ENCODE data around the gene MYO3B.

Gene MYO3B

DNA sequence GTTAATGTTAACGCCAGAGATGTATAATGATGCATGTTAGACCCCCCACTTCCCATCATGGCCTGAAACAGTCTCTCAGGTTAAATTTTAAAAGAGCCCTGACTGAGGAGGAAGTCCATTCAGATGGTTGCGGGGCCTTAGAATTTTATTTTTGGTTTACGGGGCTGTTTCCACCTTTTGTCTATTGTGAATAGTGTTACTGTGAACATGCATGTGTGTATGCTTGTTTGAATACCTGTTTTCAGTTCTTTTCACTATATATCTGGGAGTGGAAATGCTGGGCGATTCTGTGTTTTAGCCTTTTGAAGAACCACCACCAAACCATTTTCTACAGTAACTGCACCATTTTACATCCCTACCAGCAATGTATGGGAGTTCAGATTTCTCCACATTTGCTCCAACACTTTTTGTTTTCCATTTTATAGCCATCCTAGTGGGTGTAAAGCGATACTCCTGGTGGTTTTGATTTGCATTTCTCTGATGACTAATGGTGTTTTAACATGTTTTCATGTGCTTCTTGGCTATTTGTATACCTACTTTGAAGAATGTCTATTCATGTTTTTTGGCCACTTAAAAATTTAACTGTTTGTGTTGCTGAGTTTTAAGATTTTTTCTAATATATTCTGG is 133.0 kb downstream of the MYO3B start:
- no peak for DNase-seq

DNA sequence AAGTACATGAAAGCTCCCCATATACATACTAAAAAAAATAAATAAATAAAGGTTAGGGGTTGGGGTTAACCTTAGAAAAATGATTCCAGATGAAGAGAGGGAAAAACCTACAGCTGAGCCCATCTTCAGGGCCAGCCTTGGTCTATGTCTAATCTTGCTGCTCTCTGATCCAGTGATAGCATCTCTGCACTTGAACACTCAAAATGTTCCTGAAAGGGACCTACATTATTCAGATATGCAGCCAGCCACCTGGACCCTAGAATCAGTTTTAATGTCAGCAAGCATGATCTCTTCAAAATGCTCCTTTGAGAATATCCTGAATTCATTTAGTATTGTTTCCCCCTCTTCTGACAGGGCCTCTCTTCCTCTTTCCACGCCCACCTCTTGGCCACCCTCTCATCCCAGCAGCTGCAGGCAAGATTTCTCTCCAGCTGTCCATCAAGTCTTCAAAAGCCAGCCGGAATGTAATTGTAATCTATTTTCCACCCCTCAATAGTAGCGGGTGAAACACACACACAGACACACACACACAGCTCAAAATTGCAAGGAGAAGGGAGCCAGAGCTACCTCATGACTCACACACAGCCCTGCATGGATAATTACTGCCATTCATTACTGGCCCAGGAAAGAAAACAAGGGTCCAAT is 135.5 kb downstream of the MYO3B start:
- DNase-seq = no peak

DNA sequence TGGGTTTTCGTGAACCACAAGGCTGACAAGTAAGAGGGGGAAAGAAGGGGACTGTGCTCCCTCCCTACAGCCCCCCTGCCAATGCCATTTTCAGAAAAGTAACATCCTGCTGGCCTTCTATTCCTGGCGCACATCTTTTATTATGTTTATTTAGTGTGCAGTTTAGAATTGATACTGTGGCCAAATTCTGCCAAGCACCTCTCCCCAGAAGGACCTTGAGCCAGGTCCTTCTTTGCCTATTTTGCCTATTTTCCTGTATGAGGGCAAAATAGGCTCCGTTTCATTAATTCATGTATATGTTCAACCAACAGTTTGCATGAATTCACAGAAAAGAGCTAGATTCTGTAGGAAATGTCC is 136.0 kb downstream of the MYO3B start:
- DNase-seq = no peak

DNA sequence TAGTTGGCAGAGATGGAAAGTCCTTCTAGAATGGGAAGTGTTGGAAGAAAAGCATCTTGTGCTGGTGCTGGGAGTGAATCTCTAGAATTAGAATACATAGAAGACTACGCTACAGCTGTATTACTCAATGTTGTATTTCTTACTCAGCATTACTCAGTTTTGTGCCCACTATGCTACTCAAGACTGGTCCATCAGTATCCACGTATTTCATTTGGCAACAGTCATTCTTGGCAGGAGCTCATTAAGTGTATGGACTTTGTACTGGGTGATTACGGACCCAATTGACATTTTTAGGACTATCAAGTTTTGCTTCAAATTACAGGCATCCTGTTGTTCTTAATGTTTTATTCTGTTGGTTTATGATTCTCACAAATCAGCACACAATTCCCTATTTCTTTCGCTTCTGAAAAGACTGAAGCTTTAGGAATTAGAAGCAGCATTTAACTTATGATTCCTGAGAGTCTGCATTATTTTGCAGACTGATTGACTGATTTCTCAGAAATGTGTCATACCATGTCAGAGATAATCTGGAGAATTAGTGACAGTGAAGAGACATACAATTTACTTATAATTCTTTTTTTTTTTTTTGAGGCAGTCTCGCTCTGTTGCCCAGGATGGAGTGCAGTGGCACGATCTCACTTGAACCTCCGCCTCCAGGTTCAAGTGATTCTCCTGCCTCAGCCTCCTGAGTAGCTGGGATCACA is 136.9 kb downstream of the MYO3B start:
- DNase-seq = no peak

DNA sequence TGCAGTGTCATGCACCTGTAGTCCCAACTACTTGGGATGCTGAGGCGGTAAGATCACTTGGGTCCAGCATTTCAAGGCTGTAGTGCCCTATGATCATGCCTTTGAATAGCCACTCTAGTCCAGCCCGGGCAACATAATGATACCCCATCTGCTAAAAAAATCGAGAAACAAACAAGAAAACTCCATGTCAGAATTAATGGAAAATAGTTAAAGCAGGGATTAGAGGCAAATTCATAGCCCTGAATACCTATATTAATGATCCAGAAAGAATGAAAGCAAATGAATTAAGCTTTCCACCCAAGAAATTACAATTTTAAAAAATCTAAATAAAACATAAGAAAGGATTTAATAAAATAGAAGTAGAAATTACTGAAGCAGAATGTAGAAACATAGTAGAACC is 143.0 kb downstream of the MYO3B start:
- DNase-seq = no peak

DNA sequence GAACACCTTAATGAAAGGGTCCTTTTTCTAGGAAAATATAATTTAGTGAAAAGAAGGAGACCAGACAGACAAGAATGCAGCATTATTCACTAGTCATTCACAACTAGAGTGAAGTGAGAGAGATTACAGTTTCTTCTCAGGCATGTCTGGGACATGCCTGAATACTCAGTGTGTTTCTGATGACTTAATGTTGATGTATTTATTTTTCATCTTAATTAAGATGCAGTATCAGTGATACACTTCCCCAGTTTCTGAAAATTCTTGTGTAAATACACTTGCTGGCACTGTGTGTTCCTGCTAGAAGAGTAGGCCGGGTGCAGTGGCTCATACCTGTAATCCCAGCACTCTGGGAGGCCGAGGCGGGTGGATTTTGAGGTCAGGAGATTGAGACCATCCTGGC is 143.6 kb downstream of the MYO3B start:
- DNase-seq = no peak

DNA sequence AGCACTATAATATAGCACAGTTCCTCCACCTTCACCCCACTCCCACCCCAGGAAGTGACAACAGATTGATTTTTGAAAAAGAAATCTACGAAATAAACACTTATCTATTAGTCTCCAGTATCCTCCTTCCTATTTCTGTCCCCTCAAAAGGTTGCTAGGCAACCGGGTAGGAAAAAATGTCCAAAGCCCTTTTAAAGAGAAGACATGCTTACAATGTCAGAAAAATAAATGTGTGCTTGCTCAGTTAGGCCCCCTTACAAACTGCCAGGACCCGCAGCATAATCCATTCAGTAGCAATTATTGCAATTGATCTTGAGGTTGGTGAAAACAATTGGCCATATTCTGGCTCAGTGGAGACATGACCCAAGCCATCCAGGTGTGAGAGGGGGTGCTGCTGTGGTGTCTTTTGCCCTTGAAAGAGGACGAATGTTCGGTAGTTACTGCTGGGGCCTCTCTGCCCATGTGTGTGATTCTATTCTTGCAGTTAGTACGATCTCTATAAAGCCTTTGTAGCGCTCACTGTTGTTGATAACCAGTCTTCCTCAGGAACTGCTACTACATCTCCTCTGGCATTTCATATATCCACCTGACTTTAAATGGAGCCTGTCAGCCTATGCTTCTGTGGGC is 144.3 kb downstream of the MYO3B start:
- no peak for DNase-seq

DNA sequence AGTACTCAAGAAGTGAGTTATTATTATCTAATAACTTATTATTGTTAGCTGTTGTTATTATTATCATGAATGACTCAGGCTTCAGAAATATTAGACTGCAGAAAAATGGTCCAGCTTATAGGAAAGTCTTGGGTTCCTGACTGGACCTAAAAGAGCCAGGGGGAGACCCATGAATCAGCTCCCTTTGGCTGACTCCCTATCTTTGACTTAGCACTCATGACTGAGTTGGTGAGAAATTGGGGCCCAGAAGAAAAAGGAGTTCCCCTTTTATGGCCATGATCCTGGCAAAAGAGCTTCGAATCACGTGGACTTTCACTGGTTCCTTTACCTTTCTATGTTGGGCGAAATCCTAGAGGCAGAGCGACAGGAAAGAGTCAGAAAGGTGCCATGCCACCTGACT is 145.8 kb downstream of the MYO3B start:
- no peak for DNase-seq

DNA sequence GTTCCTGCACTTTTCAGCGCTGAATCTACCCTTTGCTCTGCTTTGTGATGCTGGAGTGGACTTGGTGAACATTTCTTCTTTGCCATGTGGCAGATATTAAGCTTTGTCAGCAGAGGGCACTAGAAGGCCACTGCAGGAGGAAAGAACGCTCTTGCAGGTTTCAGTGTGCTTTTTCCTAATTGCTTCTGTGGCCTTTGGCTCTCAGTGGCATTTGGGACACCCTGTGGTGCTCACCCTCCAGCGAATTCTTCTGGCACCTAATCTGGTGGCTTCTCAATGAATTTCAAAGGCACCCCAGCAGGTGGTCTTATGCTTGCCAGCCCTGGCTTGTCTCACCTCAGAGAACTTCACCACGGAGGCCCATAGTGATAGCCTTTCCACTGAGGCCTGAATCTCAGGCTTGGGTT is 146.7 kb downstream of the MYO3B start:
- DNase-seq = peak; percentile 36

DNA sequence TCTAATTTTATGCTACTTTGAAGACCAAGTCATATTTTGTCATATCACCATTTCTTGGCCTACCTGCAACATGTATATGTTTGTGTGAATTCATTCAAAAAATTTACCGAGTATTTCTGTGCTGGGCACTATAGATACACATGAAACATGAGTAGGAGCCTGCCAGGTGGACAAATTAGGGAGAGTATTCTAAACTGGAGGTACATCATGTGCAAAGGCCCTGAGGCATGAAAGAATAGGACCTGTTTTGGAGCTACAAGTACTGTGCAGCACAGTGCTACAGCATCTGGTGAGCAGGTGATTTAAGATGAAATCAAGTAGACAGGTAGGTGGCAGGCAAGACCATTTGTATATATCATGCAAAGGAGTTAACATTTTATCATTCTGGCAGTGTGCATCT is 152.9 kb downstream of the MYO3B start:
- no peak for DNase-seq

DNA sequence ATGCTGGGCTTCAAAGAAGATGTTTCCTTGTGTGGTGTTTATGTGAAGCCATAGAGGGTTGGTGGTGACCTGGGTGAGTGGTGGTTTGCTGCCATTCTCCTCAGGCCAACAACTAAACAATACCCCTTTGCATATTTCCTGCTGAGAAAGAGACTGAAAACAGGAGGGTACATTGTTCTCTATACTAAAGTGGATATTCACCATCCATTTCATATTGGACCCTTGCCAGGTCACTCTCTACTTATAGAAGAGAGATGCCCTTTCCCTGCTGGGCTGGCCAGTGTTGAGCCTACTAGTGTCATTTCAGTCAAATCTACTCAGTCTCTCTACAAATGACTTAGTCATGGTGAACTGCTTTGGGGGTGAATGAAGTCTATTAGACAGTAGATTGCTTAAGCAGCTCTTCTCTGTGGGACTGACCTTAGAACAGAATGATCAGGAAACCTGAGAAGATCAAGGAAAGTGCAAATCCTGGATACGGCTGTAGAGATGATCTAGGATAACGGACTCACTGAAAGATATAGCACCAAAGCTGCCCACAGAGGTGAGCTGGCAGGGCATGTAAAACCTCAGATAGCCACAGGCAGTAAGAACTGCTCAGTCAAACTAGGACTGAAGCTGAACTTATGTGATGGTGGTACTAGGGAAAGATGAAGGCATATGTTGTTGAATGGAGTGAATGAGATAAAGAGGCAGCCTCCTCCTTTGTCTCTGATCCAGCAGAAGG is 154.9 kb downstream of the MYO3B start:
- no peak for DNase-seq

DNA sequence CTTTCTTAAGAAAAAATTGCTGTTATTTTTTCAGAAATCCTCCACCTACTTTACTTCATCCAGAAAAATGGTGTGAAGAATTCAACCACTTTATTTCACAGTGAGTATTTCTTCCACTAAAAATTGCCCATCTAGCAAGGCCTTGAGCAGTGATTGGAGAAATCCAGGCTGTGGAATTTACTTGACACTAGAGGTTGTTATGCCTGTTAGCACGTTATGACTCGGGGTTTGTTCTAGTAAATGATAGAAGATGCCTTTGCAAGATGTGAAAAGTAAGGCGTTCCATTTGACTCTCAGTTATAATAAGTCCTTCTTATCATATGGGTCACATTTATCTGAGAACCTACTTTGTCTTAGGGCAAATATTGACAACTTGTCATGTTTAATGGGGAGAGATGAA is 157.4 kb downstream of the MYO3B start:
- DNase-seq = no peak

DNA sequence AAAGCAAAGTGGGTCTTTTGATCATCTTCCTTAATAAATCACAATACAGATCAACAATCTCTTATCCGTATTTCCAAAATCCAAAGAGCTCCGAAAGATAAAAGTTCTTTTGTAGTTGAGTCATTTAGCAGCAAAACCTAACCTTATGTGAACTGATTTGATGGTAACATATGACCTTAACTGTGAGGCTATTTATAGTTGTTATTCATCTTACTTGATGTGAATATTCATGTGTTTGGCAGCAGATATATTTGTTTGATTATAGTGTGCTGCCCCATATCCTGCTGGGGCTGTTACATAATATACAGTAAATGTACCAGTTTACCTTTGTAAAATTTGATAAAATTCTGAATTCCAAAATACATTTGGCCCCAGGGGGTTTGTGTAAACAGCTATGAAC is 158.5 kb downstream of the MYO3B start:
- DNase-seq = no peak

DNA sequence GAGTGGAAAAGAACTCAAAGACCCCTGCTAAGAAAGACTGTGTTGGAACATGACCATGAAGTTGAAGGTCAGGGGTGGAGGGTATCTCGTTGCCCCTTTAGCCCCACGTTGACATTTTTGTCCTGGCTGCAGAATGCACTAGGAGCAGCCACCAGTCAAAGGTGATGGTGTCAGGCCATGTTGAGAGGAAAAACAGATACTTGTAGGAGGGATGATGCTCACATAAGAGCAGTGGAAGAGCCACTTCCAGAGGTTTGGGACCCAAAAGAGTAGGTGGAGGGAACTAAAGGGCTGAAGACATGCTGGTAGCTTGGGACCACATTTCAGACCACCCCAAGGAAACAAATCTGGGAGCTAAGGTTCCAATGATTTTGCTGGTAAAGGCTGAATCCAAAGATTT is 159.0 kb downstream of the MYO3B start:
- DNase-seq = no peak

DNA sequence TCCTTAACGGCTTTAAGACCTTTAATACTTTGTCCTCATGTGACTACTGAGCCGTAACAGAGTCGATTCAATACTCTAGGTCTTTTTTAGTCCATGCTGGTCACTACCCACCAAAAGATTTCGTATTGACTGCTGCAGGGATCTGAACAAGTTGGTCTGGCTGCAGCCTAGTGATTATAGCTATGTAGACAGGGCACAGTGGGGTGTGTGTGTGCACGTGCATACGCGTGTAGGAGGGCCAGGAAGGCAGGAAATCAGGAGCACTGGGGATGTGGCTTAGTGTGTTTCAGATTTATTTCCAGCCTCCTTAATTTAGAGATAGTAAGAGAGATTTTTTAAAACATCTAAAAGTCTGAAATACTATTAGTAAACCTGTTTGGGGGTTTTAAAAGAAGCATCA is 161.4 kb downstream of the MYO3B start:
- DNase-seq = no peak

DNA sequence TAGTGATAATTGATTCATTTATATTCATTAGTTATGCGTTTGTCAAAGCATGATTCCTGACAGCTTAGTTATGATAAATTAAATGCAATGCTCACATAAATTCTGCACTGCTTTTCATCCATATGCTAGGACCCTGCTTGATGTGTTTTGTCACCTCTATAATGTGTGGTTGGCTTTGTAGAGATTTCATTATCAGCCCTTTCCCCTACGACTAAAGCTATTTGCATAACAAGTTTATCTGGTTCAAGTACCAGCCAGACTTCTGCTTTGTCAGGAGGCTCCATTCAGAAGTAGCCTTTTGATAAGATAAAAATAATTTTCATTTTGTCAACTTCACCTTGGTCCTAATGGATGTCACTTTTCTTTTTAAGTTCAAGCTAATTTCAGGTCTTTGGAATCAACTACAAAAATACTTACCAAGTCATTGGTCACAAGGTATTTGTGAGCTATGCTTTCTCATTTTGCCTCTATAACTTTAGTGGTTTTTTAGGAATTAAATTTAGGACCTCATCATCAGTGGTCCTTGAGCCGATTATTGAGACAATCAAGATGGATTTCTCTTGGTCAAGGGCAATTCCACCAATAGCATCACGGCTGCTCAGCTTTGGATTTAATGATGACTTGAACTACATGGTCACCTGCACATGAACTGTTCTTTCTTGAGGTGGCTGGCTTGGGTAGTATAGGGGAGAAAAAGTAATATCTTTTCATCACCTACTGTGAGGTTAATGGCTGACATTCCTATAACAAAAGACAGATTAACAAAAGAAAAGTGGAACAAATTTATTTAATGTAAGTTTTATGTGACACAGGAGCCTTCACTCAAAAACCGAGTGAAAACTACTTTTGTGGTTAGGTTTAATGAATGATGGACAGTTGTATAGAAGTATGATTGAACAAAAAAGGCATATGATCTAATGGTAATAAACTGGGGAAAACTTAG is 162.1 kb downstream of the MYO3B start:
- DNase-seq = no peak

DNA sequence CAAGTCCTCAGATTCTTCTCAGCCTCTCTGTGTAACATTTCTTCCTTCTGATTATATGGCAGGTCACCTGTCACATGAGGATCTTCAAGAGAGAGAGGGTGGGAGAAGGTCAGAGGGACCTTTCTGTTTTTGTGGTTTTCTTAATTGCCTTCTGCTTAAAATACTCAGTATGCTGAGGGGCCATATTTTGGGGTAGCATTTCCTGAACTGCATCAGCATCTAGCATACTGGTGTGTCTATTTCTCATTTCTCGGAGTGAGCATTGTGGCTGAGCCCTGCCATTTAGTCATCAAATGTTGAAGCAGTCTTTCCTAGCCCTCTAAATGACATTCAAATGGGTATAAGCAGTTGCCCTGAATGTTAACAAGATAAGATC is 162.7 kb downstream of the MYO3B start:
- no peak for DNase-seq

DNA sequence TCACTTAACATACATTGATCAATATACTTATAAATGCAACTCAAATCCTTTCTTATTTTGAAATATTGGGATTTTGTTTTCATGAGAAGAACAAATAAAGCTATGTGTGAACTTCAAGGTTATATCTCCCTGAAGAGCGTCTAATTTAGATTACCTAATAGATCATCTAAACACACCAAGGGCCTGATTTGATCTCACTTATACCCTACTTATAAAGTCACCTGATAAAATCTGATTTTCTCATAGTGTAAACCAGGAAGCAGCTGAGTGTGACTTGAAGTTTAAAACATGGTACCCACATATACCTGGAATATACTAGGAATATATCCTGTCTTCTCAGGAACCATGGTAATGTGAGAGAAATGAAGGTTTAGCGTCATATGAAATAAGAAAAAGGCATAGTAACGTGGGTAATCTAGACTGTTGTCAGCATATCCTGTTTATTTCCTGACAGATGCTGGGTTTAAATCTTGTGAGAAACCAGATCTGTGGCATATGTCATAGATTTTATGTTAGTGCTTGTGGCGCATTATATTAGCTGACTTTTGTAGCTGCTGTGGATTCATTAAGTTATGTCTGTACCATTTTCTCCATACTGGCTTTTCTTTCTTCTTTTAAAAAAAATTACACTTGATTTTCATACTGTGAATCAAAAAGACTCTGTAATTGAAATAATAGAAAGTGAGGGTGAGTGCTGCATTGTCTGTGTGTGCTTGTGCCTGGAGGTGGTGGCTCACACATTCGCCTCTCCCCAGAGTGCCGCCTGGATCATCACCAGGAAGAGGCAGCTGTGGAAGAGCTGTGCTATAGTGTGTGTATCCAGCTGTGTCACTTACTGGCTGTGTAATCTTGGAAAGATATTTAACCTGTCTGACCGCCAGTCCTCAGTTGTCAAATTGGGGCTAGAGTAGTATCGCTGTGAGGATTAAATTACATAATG is 164.0 kb downstream of the MYO3B start:
- DNase-seq = no peak

DNA sequence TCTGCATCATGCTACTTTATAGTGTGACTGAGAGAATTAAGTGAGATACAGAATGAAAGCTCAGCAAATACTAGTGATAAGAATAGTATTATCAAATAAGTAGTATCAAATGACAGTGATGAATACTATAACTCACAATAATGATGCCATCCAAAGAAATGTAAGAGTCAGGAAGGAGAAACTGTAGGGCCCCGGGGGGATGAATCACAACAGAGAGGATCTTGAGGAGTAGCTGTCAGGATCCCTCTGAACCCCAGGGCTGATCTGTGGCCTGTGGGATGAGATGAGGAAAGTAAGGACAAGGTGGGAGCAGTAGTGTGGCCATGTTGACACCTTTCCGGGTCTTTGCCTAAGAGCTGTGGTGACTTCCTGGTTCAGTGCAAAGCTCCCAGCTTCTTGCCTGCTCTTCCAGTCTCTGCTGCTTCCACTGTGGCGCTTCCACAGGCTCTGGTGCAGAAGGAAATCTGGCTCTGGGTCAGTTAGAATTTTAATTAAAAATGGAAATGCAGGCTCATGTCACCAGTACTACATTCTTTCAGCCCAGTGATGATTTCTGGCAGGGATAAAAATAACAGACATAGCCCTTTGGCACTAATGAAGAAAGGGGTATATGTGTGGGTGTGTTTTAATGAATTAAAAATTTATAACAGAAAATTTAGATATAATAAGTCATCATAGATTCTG is 166.9 kb downstream of the MYO3B start:
- no peak for DNase-seq

DNA sequence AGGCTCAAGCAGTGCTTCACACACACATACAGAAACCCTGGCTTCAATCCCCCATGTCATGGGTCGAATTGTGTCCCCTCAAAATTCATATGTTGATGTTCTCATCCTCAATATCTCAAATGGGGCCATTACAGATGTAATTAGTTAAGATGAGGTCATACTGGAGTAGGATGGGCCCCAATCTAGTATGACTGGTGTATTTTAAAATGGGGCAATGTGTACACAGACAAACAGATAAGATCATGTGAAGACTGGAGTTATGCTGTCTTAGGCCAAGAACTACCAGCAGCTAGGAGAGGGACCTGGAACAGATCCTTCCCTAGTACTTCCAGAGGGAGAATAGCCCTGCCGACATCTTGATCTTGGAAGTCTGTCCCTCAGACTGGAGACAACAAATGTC is 167.7 kb downstream of the MYO3B start:
- DNase-seq = no peak

DNA sequence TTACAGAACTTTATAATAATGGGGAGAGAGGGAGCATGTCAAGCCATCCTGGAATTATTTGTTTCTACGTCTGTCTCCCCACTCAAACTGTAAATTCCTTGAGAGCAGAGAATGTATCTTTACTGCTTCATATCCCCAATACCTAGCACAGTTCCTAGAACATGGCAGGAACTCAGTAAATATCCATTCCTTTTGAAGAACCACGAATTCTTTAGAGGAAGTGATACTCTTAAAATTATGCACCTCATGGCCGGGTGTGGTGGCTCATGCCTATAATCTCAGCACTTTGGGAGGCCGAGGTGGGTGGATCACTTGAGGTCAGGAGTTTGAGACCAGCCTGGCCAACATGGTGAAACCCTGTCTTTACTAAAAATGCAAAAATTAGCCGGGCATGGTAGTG is 171.3 kb downstream of the MYO3B start:
- DNase-seq = peak; percentile 4
